ENCODE data around the gene MYO1A. TPM values are rescaled to one million over a fixed set of nuclear protein-coding genes. Genes with fewer than 3 reads are reported as not detected.

MYO1A gene
- total and polyA plus RNA-seq, 2 donors (not counting 1 experiment from before 2014, with no cell fraction given) = 0.55 to 1.3 TPM

DNA sequence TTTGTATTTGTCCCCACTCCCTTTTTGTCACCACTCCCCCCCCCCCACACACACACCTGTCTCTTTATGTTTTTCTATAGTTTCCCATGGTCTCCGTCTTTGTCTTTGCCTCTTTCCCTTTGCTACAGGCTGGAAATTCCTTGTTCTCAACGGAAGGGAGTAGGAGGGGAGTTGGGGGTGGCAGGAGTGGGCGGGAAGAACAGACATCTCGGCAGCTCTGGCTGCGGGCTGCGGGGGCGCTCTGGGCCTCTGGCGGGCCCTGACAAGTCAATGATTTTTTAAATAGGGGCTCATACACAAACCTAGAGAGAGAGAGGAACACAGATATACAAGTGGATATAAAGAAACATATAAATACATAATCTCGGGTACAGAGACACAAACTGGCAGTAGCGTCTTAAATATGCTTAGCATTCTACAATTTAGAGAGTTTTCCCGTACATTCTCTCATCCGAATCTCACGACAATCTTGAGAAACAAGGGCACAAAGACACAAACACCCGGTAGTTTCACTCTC is 36.6 kb upstream of the MYO1A start:
- Histone ChIP-seq H2AFZ (ENCODE audit: insufficient read depth, low read depth, low read length, poor library complexity, severe bottlenecking) (peak overlapping the region; percentile 61), H3K4me1 (ENCODE audit: control insufficient read depth in 2 of 2, insufficient read depth in 2 of 2, low read length in 2 of 2) (peaks cover 11 to 30% of the 10 kb centered on the region in 2 donors), H3K4me3 (ENCODE audit: control extremely low read depth in 1 of 5, extremely low read depth in 1 of 5, insufficient read depth in 1 of 5, low read depth in 2 of 5, low read length in 4 of 5) (peak overlapping the region; percentile 76 to 100 (median 87)), H3K36me3 (replicated peaks in 1 of 2; ENCODE audit: control extremely low read depth in 1 of 2, control insufficient read depth in 1 of 2, extremely low read depth in 1 of 2, insufficient read depth in 2 of 2, low read length in 1 of 2) (peaks cover 0 to under 1% of the 10 kb centered on the region in 2 experiments), H3K27ac (ENCODE audit: low read length in 2 of 2) (peak overlapping the region; percentile 98 to 99), H3K79me2 (ENCODE audit: control insufficient read depth, insufficient read depth, low read length) (peaks cover 16% of the 10 kb centered on the region), H3K27me3 (replicated peaks in 1 of 4; ENCODE audit: control extremely low read depth in 1 of 4, control insufficient read depth in 3 of 4, insufficient read depth in 4 of 4, low read length in 3 of 4) (no peaks in the 10 kb centered on the region), H3K9ac (ENCODE audit: low read length) (peak overlapping the region; percentile 96), H4K20me1 (ENCODE audit: control insufficient read depth, insufficient read depth, low read length, poor library complexity, severe bottlenecking) (no peaks in the 10 kb centered on the region), H3K9me3 (ENCODE audit: control extremely low read depth in 1 of 3, control insufficient read depth in 2 of 3, insufficient read depth in 1 of 3, low read length in 2 of 3) (no peaks in the 10 kb centered on the region), H3K4me2 (replicated peaks; ENCODE audit: low read depth, low read length, poor library complexity, severe bottlenecking) (peak overlapping the region; percentile 90)
- no peaks in the 10 kb centered on the region for H3K27me3 Mint-ChIP-seq
- WGBS (ENCODE audit: insufficient coverage) = 0% methylated on average over 4 of the region's 14 CpGs
- peak overlapping the region; percentile 92 for H3K4me3 Mint-ChIP-seq
- no peaks in the 10 kb centered on the region for H3K9me3 Mint-ChIP-seq (ENCODE audit: insufficient read depth)
- ATAC-seq (ENCODE audit: low read depth) (no peak), DNase-seq (peak; percentile 76)
- intact Hi-C loops (cut with micrococcal nuclease) = loop anchor here (1.0 to 10.0 kb wide), 7 partner anchors 7 to 668 kb away; partner anchors contain the start of genes BAZ2A, CDK4, DDIT3 and LRP1
- peaks cover 41% of the 10 kb centered on the region for H3K4me1 Mint-ChIP-seq
- H3K27ac Mint-ChIP-seq = peak overlapping the region; percentile 91
- CTCF ChIA-PET = interaction anchor here (15.0 to 18.5 kb wide), 2 partner anchors 12 to 20 kb away, joined by 246 to 406 read pairs; partner anchors contain the start of genes NEMP1 and STAT6
- POLR2A ChIA-PET = interaction anchor here (0.6 to 4.8 kb wide), 5 partner anchors 13 to 491 kb away, joined by 3 to 139 read pairs (median 4); partner anchors contain the start of gene STAT6
- TF ChIP-seq CTCF (IDR thresholded peaks at IDR 0.05) (peak; percentile 57), EZH2 (IDR thresholded peaks at IDR 0.05; ENCODE audit: borderline replicate concordance, insufficient read depth, low read depth, low read length, poor library complexity, severe bottlenecking) (no peak)

- peak; percentile 35 for DNase-seq
- H2AFZ ChIP-seq (ENCODE audit: insufficient read depth, low read depth, low read length, poor library complexity, severe bottlenecking) = peak overlapping the region; percentile 61
Observed at GRCh38 chr12:57085999-57086492, 36.1 kb upstream of the MYO1A start.

More at GRCh38 chr12:57085999-57086492, 36.1 kb upstream of the MYO1A start:
- Histone ChIP-seq H3K9me3 (ENCODE audit: control extremely low read depth in 1 of 3, control insufficient read depth in 2 of 3, insufficient read depth in 1 of 3, low read length in 2 of 3) (no peaks in the 10 kb centered on the region), H3K4me2 (replicated peaks; ENCODE audit: low read depth, low read length, poor library complexity, severe bottlenecking) (peak overlapping the region; percentile 90), H3K36me3 (replicated peaks in 1 of 2; ENCODE audit: control extremely low read depth in 1 of 2, control insufficient read depth in 1 of 2, extremely low read depth in 1 of 2, insufficient read depth in 2 of 2, low read length in 1 of 2) (no peaks in the 10 kb centered on the region), H3K9ac (ENCODE audit: low read length) (peak overlapping the region; percentile 96), H3K4me3 (ENCODE audit: control extremely low read depth in 1 of 5, extremely low read depth in 1 of 5, insufficient read depth in 1 of 5, low read depth in 2 of 5, low read length in 4 of 5) (peak overlapping the region in 4 of 5 experiments; percentile 76 to 100 (median 82)), H4K20me1 (ENCODE audit: control insufficient read depth, insufficient read depth, low read length, poor library complexity, severe bottlenecking) (no peaks in the 10 kb centered on the region), H3K27ac (ENCODE audit: low read length in 2 of 2) (peak overlapping the region; percentile 98 to 99), H3K79me2 (ENCODE audit: control insufficient read depth, insufficient read depth, low read length) (peaks cover 16% of the 10 kb centered on the region), H3K27me3 (replicated peaks in 1 of 4; ENCODE audit: control extremely low read depth in 1 of 4, control insufficient read depth in 3 of 4, insufficient read depth in 4 of 4, low read length in 3 of 4) (no peaks in the 10 kb centered on the region), H3K4me1 (ENCODE audit: control insufficient read depth in 2 of 2, insufficient read depth in 2 of 2, low read length in 2 of 2) (peaks cover 11 to 30% of the 10 kb centered on the region in 2 donors)
- Mint-ChIP-seq H3K27ac (peak overlapping the region; percentile 91), H3K4me1 (peaks cover 40% of the 10 kb centered on the region), H3K9me3 (ENCODE audit: insufficient read depth) (no peaks in the 10 kb centered on the region), H3K27me3 (no peaks in the 10 kb centered on the region), H3K4me3 (peak overlapping the region; percentile 92)
- no peak for TF ChIP-seq CTCF (IDR thresholded peaks at IDR 0.05)
- no peak for TF ChIP-seq EZH2 (IDR thresholded peaks at IDR 0.05; ENCODE audit: borderline replicate concordance, insufficient read depth, low read depth, low read length, poor library complexity, severe bottlenecking)
- intact Hi-C loops (cut with micrococcal nuclease) = loop anchor here (2.0 to 10.0 kb wide), 4 partner anchors 397 to 669 kb away; partner anchors contain the start of genes BAZ2A, CDK4, DDIT3 and MARCHF9
- no peak for ATAC-seq (ENCODE audit: low read depth)
- CTCF ChIA-PET = interaction anchor here (15.0 to 18.5 kb wide), 3 partner anchors 12 to 25 kb away, joined by 246 to 420 read pairs (median 406); partner anchors contain the start of genes NEMP1 and STAT6
- 18% methylated on average over 2 of the region's 12 CpGs for WGBS (ENCODE audit: insufficient coverage)
- POLR2A ChIA-PET = interaction anchor here (1.1 to 4.8 kb wide), 2 partner anchors 17 to 24 kb away, joined by 4 to 139 read pairs; partner anchors contain the start of gene STAT6

Measured in B cell (primary cell).